Ishikawa (cell line): ENCODE measurements around the gene KLK11.

Source experiments
- EGR1 ChIP-seq: IDR thresholded peaks from 2 replicates; pipeline ENCODE4 v1.6.1; 2012
- EP300 ChIP-seq: IDR thresholded peaks from 2 replicates; pipeline ENCODE4 v1.6.1; 2012; ENCODE audit warnings: borderline replicate concordance
- FOXM1 ChIP-seq: IDR thresholded peaks from 2 replicates; pipeline ENCODE4 v1.6.1; 2012; ENCODE audit warnings: low read depth, borderline replicate concordance
- RAD21 ChIP-seq: IDR thresholded peaks from 2 replicates; pipeline ENCODE4 v1.6.1; 2012; ENCODE audit warnings: low read depth
- REST ChIP-seq: IDR thresholded peaks from 2 replicates; pipeline ENCODE4 v1.6.1; 2012; ENCODE audit warnings: low read depth, mild to moderate bottlenecking
- TAF1 ChIP-seq: IDR thresholded peaks from 2 replicates; pipeline ENCODE4 v1.6.1; 2012; ENCODE audit warnings: low read depth, mild to moderate bottlenecking
- TEAD4 ChIP-seq: IDR thresholded peaks from 2 replicates; pipeline ENCODE4 v1.6.1; 2012
- TF ChIP-seq, protein P1 (sequence below): IDR thresholded peaks from 2 replicates; pipeline ENCODE4 v1.6.1; 2012
- TF ChIP-seq, protein P2 (sequence below): IDR thresholded peaks from 2 replicates; pipeline ENCODE4 v1.6.1; 2012

DNA sequence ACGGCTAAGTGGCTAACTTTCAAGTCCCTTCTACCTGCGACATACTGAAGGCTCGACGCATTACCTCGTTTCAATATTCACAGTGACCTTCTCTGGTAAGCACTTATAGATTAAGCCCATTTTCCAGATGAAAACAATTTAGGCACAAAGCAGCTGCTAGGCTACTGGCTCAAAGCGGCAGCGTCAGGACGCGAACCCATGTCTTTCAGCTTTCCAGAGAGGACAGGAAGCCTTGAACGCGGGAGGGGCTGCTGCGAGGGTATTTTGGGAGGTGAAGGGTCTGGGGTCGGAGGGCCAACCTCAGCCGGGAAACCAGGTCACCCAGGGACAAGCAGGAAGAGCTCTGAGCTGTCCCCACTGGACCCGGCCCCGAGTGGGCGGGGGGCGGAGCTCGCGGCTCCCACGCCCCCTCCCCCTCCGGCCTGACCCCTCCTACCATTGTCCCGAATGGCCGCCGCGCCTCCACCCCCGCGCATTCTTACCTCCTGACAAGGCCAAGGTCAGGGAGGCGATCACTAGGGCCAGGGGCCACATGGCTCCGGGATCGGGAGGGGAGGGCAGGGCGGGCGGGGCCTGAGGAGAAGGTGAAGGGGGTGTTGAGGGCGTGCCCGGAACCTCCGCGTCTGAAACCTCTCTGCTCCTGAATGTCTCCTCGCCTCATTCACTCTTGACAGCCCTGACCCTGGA is 38.3 kb upstream of the KLK11 start, which contains the start of gene KLK13:
- TF ChIP-seq, protein P1, sequence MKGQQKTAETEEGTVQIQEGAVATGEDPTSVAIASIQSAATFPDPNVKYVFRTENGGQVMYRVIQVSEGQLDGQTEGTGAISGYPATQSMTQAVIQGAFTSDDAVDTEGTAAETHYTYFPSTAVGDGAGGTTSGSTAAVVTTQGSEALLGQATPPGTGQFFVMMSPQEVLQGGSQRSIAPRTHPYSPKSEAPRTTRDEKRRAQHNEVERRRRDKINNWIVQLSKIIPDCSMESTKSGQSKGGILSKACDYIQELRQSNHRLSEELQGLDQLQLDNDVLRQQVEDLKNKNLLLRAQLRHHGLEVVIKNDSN: no peak
- TF ChIP-seq TAF1 (no peak), FOXM1 (no peak), EGR1 (peak; percentile 76), REST (no peak), EP300 (no peak), RAD21 (no peak), TEAD4 (no peak)
- TF ChIP-seq, protein P2, sequence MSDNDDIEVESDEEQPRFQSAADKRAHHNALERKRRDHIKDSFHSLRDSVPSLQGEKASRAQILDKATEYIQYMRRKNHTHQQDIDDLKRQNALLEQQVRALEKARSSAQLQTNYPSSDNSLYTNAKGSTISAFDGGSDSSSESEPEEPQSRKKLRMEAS: no peak
